Activated CD8-positive, alpha-beta memory T cell treated with anti-CD3 and anti-CD28 coated beads, Interleukin-2, amount 50 U/mL, for 4 hours (primary cell): ENCODE data around the gene KIF3C.
"Not testable (repeated sequence)": the region's sequence is repeated elsewhere in the genome, so short reads cannot be mapped to it uniquely, and the experiment has no call there.

Experiments used
- DNase-seq: peaks from one replicate; pipeline ENCODE4 v3.0.0-alpha.2; 2020

Gene KIF3C

GRCh38 chr2:25982273-25982967 is at the start of gene KIF3C:
Gene KIF3C, minus strand, starts transcription at chr2:25982497. Its CDS starts 580 bp downstream, at chr2:25981917.
- peak; percentile 81 for DNase-seq

DNA sequence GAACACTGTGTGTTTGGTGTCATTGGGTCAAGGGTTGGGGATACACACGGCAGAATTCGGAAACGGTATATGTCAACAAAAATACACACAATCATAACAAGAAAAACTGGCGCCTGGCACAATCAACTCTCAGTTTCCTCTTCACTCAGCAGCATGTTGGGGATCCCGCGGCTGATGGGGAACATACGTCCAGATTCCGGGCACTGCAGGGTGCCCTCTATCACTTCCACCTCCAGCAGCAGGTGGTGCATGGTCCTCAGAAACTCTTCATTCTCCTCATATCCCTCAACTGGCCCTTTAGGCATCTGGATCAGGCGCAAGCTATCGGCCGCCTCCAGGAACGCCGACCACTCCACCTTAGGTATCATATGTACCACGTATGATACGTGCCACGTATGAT is 45.8 kb upstream of the KIF3C start:
- DNase-seq = not testable (repeated sequence)

GRCh38 chr2:26025509-26025908 is 43.2 kb upstream of the KIF3C start:
- DNase-seq = no peak

- DNase-seq = no peak
Observed at GRCh38 chr2:26024260-26024659, 42.0 kb upstream of the KIF3C start.

DNA sequence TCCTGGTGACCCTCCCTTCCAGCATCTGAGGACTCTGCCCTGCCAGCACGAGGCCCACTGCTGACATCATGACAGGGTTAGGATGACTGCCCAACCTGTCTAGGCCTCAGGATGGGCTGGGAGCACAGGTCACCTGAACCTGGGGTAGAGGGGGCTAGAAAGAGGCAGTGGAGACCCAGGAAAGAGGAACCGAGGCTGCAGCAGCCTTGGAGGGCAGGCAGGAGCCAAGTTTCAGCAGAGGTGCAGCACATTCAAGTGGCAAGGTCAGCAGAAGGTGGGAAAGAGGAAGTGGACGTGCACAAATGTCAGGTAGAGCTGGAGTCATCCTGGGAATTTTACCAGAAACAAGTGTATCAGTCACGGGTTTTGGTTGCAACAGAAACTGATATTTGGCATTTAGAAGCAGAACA is 37.9 kb upstream of the KIF3C start:
- no peak for DNase-seq

DNA sequence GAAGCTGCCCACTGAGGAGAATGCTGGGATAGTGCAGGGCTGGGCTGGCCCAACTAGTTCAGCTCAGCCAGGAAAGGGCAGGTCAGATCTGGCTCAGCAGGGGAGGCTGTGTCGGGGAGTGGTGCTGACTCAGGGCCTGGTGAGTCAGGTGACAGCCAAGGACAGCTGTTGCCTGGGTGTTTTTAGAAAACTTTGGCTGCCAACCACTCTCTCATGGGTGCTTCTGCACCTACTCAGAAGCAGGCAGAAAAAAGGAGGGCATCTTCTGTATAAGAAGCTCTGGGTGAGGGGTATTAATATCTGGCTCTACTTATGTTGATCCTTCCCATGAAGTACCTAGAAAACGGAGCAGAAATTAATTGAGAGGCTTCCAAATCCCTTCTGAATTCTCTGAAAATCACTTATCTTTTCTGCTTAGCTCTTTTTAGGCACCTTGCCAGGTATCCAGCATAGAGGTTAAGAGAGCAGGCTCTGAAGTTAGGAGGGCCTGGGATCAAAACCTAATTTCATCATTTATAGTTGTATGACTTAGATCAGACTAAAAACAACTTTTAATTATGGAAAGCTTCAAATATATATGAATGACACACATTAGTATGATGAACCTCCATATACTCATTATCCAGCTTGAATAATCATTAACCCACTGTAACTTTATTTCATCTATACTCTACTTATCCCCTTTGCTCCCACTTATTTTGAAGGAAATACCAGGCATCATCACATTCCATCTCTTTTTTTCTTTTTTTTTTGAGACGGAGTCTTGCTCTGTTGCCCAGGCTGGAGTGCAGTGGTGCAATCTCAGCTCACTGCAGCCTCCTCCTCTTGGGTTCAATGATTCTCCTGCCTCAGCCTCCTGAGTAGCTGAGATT is 36.1 kb upstream of the KIF3C start:
- peak; percentile 33 for DNase-seq

GRCh38 chr2:26017464-26018183 is 35.3 kb upstream of the KIF3C start:
- no peak for DNase-seq

- DNase-seq = not testable (repeated sequence)
Observed at GRCh38 chr2:26016706-26017045, 34.4 kb upstream of the KIF3C start.

GRCh38 chr2:26016012-26016705 is 33.9 kb upstream of the KIF3C start:
- DNase-seq = no peak

DNA sequence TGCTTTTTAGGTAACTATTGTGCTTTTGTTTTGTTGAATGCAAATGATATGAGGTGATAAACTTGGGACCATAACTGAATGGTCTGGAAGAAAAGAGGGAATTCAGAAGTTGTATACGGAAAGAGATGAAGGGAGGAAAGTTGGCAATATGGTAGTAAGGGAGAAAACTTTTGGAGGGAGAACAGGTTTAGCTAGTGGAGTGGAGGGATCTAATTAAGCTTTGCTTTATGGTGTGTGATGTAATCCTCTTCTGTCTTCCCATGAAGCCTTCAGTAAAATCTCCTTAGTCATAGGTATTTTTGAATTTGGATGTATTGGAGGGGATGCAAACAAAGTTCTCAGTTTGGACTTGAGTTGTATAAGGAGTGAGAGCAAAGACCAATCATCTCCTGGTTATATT is 31.4 kb upstream of the KIF3C start:
- no peak for DNase-seq

- no peak for DNase-seq
Observed at GRCh38 chr2:26011990-26012856, 29.9 kb upstream of the KIF3C start.

GRCh38 chr2:26011609-26011989 is 29.3 kb upstream of the KIF3C start:
- DNase-seq = no peak

- no peak for DNase-seq
Observed at GRCh38 chr2:26010943-26011342, 28.6 kb upstream of the KIF3C start.

DNA sequence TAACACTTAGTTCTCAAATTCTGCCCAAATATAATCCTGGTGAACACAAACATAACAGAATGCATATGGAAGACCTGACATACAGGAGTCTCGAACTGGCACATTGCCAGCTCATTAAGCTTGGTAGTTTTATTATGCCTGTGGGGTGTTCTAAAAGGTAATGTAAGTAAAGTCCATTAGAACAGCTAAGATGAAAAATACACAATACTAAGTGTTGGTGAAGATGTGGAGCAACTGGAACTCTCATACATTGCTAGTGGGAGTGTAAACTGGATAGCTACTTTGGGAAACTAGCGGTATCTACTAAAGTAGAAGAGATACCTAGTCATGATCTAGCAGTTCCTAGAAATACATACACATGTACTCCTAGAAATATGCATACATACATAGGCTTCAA is 27.3 kb upstream of the KIF3C start:
- DNase-seq = no peak

GRCh38 chr2:26008851-26009566 is 26.7 kb upstream of the KIF3C start:
- no peak for DNase-seq

DNA sequence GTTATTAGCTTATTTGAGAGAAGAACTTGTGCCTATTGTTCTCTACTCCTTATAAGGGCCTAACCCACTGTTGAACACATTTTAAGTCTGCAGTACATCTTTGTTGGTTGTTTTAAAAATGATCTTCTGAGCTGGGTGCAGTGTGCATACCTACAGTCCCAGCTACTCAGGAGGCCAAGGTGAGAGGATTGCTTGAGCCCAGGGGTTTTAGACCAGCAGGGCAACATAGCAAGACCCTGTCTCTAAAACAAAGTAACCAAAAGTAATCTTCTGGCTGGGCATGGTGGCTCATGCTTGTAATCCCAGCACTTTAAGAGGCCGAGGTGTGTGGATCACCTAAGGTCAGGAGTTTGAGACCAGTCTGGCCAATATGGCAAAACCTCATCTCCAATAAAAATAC is 25.8 kb upstream of the KIF3C start:
- DNase-seq = no peak

DNA sequence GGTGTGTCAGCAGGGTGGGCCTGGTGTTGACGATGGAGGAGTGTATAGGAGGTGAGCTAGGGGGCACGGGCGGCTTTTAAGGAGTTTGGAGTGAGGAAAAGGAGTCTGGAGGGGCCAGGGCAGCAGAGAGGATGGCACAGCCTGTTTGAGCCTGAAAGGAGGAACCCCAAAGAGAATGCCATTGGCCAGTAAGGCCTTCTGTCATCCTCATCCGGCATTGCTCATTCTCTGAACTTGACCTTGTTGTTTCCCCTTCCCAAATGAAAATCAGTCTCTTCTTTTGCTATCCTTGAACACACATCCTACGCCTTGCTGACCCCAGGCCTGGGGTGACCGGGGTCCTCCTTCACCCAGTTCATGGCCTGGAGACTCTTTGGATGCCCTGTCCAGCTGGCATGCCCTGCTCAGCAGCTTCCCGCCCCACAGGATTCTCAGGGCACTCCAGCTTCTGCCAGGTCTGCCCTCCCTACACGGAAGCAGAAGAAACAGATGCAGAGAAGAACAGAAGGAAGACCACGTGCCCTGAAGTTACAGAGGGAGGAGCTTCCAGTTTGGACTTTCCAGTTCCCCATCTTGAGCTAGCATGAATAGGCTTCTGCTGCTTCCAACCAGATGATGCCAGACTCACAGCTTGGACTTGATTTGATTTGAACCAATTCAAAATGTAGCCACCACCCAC is 20.5 kb upstream of the KIF3C start:
- DNase-seq = no peak

DNA sequence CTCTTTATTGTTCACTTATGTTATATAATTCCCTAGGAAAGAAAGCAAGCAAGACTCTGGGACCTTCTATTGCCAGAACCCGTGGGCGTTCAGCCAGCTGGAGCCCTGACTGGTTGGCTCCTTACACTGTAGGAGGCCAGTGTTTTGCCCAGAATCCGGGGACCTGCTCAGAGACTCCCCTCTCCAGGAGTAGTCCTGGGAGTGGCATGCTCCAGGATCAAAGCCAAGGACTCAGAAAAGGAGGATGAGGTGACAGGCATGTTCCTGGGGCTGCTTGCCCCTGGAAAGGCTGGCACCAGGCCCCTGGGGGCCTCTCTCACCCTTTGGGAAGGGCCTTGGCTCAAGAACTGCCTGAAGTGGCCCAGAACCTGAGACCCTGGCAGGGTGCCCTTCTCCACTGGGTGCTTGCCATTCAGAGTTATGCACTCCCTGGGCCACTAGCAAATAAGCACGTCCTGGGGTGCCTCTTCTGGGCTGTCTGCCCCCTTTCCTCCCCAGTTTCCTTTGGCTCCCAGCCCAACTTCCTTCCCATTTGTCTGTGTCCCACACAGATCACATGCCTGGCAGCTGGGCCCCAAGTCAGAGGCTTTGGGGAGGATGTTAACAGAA is 19.6 kb upstream of the KIF3C start:
- no peak for DNase-seq

- no peak for DNase-seq
Observed at GRCh38 chr2:26000561-26001082, 18.3 kb upstream of the KIF3C start.

DNA sequence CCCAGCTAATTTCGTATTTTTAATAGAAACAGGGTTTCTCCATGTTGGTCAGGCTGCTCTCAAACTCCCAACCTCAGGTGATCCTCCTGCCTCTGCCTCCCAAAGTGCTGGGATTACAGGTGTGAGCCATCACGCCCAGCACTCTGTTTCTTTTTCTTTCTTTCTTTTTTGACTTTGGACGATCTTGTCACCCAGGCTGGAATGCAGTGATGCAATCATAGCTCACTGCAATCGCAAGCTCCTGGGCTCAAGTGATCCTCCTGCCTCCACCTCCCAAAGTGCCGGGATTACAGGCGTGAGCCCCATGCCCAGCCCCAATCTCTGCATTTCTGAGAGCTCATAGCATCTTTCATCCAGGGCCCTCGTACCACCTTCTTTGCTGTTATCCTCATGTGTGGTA is 17.1 kb upstream of the KIF3C start:
- not testable (repeated sequence) for DNase-seq
